HepG2 (cell line): ENCODE data around the gene CTU1. TPM values are rescaled to one million over a fixed set of nuclear protein-coding genes. Genes with fewer than 3 reads are reported as not detected.

ENCODE experiments used
- ATM ChIP-seq: fragments of 450-650 bp; IDR thresholded peaks from 2 replicates; pipeline ENCODE4 v1.7.1; 2017; ENCODE audit warnings: mild to moderate bottlenecking, borderline replicate concordance
- EP300 ChIP-seq, 3 experiments: sonication (generic) in 1 of 3; formaldehyde crosslinking in 1 of 3; IDR thresholded peaks; 2 replicates each; pipeline versions ENCODE4 v1.5.1 to v1.6.1; 2011 to 2020; ENCODE audit warnings: low read depth in 2 of 3, low read length in 2 of 3, borderline replicate concordance in 1 of 3, improper control_type of control experiment in 1 of 3, mild to moderate bottlenecking in 1 of 3, missing genetic modification reagents in 1 of 3, moderate library complexity in 1 of 3
- HMG20B ChIP-seq: conservative IDR thresholded peaks from 2 replicates; pipeline ENCODE4 v1.6.1; 2016; ENCODE audit warnings: missing genetic modification reagents, missing compliant biosample characterization
- KMT2A ChIP-seq: sonication (generic); formaldehyde crosslinking; IDR thresholded peaks from 2 replicates; pipeline ENCODE4 v1.4.0; 2020; ENCODE audit warnings: missing genetic modification reagents
- MZF1 ChIP-seq: sonication (generic); formaldehyde crosslinking; IDR thresholded peaks from 2 replicates; pipeline ENCODE4 v1.8.1; 2023; ENCODE audit warnings: mild to moderate bottlenecking, missing genetic modification reagents, borderline replicate concordance
- PHF20 ChIP-seq: sonication (generic); formaldehyde crosslinking; IDR thresholded peaks from 2 replicates; pipeline ENCODE4 v1.5.0; 2020; ENCODE audit warnings: mild to moderate bottlenecking, missing genetic modification reagents
- PTBP1 ChIP-seq: fragments of 200-400 bp; formaldehyde crosslinking; IDR thresholded peaks from 2 replicates; pipeline ENCODE4 v1.6.1; 2018; ENCODE audit warnings: low read length, low read depth; ENCODE audit not compliant: poor library complexity, severe bottlenecking
- RELA ChIP-seq: sonication (generic); formaldehyde crosslinking; IDR thresholded peaks from 2 replicates; pipeline ENCODE4 v1.4.0; 2020; ENCODE audit warnings: missing genetic modification reagents
- SMAD9 ChIP-seq: sonication (generic); formaldehyde crosslinking; IDR thresholded peaks from 2 replicates; pipeline ENCODE4 v1.5.1; 2020; ENCODE audit warnings: mild to moderate bottlenecking, missing genetic modification reagents
- TP53 ChIP-seq: sonication (generic); formaldehyde crosslinking; conservative IDR thresholded peaks from 2 replicates; pipeline ENCODE4 v1.4.0; 2020; ENCODE audit warnings: missing genetic modification reagents
- ZBTB3 ChIP-seq: sonication (generic); formaldehyde crosslinking; IDR thresholded peaks from 2 replicates; pipeline ENCODE4 v1.4.0; 2020; ENCODE audit warnings: low read depth, mild to moderate bottlenecking, moderate library complexity, missing genetic modification reagents, borderline replicate concordance
- ZNF143 ChIP-seq: sonication (generic); formaldehyde crosslinking; IDR thresholded peaks from 2 replicates; pipeline ENCODE4 v1.4.0; 2020; ENCODE audit warnings: missing genetic modification reagents
- ZNF431 ChIP-seq: sonication (generic); formaldehyde crosslinking; IDR thresholded peaks from 2 replicates; pipeline ENCODE4 v1.9.0; 2022; ENCODE audit warnings: missing genetic modification reagents, low read depth, mild to moderate bottlenecking, borderline replicate concordance
- ZNF550 ChIP-seq: sonication (generic); formaldehyde crosslinking; IDR thresholded peaks from 2 replicates; pipeline ENCODE4 v1.4.0; 2020; ENCODE audit warnings: mild to moderate bottlenecking, missing genetic modification reagents, borderline replicate concordance
- polyA plus RNA-seq, 8 experiments: library from polyadenylated mRNA; depleted of rRNA in 3 of 8; stranded (reverse) in 7 of 8; unstranded in 1 of 8; fragments of >200 nt; fragmentation: Illumina TruSeq in 4 of 8; extraction: Trizol in 4 of 8; gene quantifications; 2 replicates each; pipeline versions ENCODE4 v1.2.1 to v1.2.3, GENCODE V29; 2011 to 2016; ENCODE audit warnings: low read depth in 4 of 8, missing spikeins in 1 of 8, mixed read lengths in 1 of 8; ENCODE audit not compliant: insufficient read depth in 1 of 8
- total RNA-seq, 5 experiments: library from RNA; depleted of rRNA; stranded (reverse); fragments of >200 nt; fragmentation: Illumina TruSeq; extraction: Trizol; gene quantifications; 2 replicates each; pipeline ENCODE4 v1.2.3, GENCODE V29; 2016; ENCODE audit warnings: low read depth in 1 of 5
- TF ChIP-seq, protein P1 (sequence below): sonication (generic); formaldehyde crosslinking; IDR thresholded peaks from 2 replicates; pipeline ENCODE4 v1.5.0; 2020; ENCODE audit warnings: missing genetic modification reagents
- TF ChIP-seq, protein P2 (sequence below): sonication (generic); formaldehyde crosslinking; IDR thresholded peaks from 2 replicates; pipeline ENCODE4 v1.8.1; 2022; ENCODE audit warnings: low read depth, mild to moderate bottlenecking, missing genetic modification reagents
- TF ChIP-seq, protein P3 (sequence below): sonication (generic); formaldehyde crosslinking; IDR thresholded peaks from 2 replicates; pipeline ENCODE4 v1.4.0; 2020; ENCODE audit warnings: missing genetic modification reagents, low read depth, mild to moderate bottlenecking, borderline replicate concordance
- TF ChIP-seq, protein P4 (sequence below): fragments of 450-650 bp; IDR thresholded peaks from 2 replicates; pipeline ENCODE4 v1.6.1; 2016
- TF ChIP-seq, protein P5 (sequence below): sonication (generic); formaldehyde crosslinking; IDR thresholded peaks from 2 replicates; pipeline ENCODE4 v1.8.0; 2022; ENCODE audit warnings: missing genetic modification reagents, mild to moderate bottlenecking, moderate library complexity, borderline replicate concordance

CTU1 gene
- total and polyA plus RNA-seq, 2 of the 13 experiments (the other 11 are each of a cell fraction or from before 2014, with no cell fraction given), result 1.9 to 2.9 TPM

DNA sequence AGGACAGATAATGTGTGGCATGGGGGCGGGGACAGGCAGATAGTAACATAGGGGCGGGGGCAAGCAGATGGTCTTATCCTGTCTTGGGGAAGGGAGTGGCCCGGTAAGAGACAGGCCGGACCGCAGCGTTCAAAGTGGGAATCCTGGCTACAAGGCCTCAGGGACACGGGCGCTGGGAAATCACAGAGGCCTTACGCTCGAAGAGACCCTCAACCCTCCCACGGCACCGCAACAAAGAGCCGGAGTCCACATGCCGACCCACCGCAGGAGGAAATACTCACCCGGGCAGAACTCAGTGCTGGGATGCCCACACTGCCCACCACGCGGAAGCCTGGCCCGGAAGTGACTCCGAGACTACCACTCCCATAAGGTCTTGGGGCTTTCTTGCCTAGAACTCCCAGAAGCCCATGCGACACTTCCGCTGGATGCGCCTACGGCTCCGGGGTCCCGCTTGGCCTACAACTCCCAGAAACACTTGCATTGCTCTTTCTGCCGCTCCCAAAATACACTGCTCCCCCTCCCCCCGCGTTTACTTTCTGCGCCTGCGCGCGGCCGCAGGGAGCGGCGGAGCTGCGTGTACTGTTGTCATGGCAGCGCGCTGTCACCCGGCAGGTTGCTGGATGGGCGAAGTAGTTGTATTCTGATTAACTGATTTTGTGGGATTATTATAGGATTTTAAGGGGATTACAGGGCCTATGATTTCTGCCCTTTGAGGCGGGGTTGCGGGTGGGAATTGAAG lies at the start of gene CTU1 (continued):
- no peak; a peak in 1 of 4 replicates for TF ChIP-seq EP300 (IDR thresholded peaks at IDR 0.05; ENCODE audit: low read depth in 2 of 2, low read length in 2 of 2)
- TF ChIP-seq EP300 (CRISPR knock-in tag; IDR thresholded peaks at IDR 0.05; ENCODE audit: borderline replicate concordance), result no peak
- TF ChIP-seq, protein P1, sequence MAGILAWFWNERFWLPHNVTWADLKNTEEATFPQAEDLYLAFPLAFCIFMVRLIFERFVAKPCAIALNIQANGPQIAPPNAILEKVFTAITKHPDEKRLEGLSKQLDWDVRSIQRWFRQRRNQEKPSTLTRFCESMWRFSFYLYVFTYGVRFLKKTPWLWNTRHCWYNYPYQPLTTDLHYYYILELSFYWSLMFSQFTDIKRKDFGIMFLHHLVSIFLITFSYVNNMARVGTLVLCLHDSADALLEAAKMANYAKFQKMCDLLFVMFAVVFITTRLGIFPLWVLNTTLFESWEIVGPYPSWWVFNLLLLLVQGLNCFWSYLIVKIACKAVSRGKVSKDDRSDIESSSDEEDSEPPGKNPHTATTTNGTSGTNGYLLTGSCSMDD (CRISPR knock-in tag), result no peak
- TF ChIP-seq, protein P2, sequence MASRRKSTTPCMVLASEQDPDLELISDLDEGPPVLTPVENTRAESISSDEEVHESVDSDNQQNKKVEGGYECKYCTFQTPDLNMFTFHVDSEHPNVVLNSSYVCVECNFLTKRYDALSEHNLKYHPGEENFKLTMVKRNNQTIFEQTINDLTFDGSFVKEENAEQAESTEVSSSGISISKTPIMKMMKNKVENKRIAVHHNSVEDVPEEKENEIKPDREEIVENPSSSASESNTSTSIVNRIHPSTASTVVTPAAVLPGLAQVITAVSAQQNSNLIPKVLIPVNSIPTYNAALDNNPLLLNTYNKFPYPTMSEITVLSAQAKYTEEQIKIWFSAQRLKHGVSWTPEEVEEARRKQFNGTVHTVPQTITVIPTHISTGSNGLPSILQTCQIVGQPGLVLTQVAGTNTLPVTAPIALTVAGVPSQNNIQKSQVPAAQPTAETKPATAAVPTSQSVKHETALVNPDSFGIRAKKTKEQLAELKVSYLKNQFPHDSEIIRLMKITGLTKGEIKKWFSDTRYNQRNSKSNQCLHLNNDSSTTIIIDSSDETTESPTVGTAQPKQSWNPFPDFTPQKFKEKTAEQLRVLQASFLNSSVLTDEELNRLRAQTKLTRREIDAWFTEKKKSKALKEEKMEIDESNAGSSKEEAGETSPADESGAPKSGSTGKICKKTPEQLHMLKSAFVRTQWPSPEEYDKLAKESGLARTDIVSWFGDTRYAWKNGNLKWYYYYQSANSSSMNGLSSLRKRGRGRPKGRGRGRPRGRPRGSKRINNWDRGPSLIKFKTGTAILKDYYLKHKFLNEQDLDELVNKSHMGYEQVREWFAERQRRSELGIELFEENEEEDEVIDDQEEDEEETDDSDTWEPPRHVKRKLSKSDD, result no peak
- peak; percentile 87 for TF ChIP-seq PHF20
- TF ChIP-seq, protein P3, sequence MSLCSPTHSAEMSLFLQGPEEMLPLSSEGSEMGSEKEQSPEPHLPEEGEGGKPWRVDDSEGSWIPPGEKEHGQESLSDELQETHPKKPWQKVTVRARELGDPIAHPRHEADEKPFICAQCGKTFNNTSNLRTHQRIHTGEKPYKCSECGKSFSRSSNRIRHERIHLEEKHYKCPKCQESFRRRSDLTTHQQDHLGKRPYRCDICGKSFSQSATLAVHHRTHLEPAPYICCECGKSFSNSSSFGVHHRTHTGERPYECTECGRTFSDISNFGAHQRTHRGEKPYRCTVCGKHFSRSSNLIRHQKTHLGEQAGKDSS (CRISPR knock-in tag), result no peak; the same call in 1 of the 2 replicates
- peak; percentile 52; the same call in 1 of the 2 replicates for TF ChIP-seq KMT2A
- no peak for TF ChIP-seq ATM
- no peak for TF ChIP-seq SMAD9 (CRISPR knock-in tag)
- no peak for TF ChIP-seq TP53 (CRISPR knock-in tag)
- TF ChIP-seq HMG20B, result no peak
- no peak for TF ChIP-seq RELA (CRISPR knock-in tag)
- peak; percentile 98 for TF ChIP-seq ZNF143 (CRISPR knock-in tag)
- TF ChIP-seq, protein P4, sequence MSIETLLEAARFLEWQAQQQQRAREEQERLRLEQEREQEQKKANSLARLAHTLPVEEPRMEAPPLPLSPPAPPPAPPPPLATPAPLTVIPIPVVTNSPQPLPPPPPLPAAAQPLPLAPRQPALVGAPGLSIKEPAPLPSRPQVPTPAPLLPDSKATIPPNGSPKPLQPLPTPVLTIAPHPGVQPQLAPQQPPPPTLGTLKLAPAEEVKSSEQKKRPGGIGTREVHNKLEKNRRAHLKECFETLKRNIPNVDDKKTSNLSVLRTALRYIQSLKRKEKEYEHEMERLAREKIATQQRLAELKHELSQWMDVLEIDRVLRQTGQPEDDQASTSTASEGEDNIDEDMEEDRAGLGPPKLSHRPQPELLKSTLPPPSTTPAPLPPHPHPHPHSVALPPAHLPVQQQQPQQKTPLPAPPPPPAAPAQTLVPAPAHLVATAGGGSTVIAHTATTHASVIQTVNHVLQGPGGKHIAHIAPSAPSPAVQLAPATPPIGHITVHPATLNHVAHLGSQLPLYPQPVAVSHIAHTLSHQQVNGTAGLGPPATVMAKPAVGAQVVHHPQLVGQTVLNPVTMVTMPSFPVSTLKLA, result peak; percentile 56
- TF ChIP-seq, protein P5, sequence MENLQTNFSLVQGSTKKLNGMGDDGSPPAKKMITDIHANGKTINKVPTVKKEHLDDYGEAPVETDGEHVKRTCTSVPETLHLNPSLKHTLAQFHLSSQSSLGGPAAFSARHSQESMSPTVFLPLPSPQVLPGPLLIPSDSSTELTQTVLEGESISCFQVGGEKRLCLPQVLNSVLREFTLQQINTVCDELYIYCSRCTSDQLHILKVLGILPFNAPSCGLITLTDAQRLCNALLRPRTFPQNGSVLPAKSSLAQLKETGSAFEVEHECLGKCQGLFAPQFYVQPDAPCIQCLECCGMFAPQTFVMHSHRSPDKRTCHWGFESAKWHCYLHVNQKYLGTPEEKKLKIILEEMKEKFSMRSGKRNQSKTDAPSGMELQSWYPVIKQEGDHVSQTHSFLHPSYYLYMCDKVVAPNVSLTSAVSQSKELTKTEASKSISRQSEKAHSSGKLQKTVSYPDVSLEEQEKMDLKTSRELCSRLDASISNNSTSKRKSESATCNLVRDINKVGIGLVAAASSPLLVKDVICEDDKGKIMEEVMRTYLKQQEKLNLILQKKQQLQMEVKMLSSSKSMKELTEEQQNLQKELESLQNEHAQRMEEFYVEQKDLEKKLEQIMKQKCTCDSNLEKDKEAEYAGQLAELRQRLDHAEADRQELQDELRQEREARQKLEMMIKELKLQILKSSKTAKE (CRISPR knock-in tag), result no peak
- no peak for TF ChIP-seq ZNF431 (CRISPR knock-in tag)
- no peak for TF ChIP-seq ZBTB3
- no peak for TF ChIP-seq MZF1 (CRISPR knock-in tag)
- TF ChIP-seq PTBP1, result no peak
- TF ChIP-seq ZNF550 (CRISPR knock-in tag), result no peak
